Fibroblast of lung (primary cell): ENCODE results near the gene CCNC. TPM values are rescaled to one million over a fixed set of nuclear protein-coding genes. Genes with fewer than 3 reads are reported as not detected.

Experiments
- DNase-seq, 2 donors: peaks; one replicate each; pipeline versions ENCODE4 v3.0.0 to v3.0.0-alpha.2; 2010; ENCODE audit warnings: low read depth in 2 of 2
- H2AFZ ChIP-seq: 2 replicates; pipeline ENCODE4 v1.5.1; 2012; ENCODE audit warnings: low read length, control low read depth, inconsistent platforms
- H3K27ac ChIP-seq: 2 replicates; pipeline ENCODE4 v1.5.1; 2011; ENCODE audit warnings: low read length, control low read depth; ENCODE audit not compliant: insufficient read depth
- H3K27me3 ChIP-seq: 2 replicates; pipeline ENCODE4 v1.5.1; 2011; ENCODE audit warnings: mild to moderate bottlenecking, low read length; ENCODE audit not compliant: control insufficient read depth, insufficient read depth
- H3K36me3 ChIP-seq: 2 replicates; pipeline ENCODE4 v1.5.1; 2011; ENCODE audit warnings: low read length; ENCODE audit not compliant: control insufficient read depth, insufficient read depth
- H3K4me1 ChIP-seq: 2 replicates; pipeline ENCODE4 v1.5.1; 2011; ENCODE audit warnings: low read length; ENCODE audit not compliant: control insufficient read depth, insufficient read depth; ENCODE audit errors: extremely low read depth
- H3K4me2 ChIP-seq: 2 replicates; pipeline ENCODE4 v1.5.1; 2011; ENCODE audit warnings: low read length, control low read depth; ENCODE audit not compliant: insufficient read depth; ENCODE audit errors: extremely low read depth
- H3K4me3 ChIP-seq, 4 experiments: fragments of 200-600 bp in 1 of 4; sonication (generic) in 1 of 4; replicated peaks in 1 of 4; 2 replicates each; pipeline ENCODE4 v1.5.1; 2011 to 2016; ENCODE audit warnings: low read length in 4 of 4, low read depth in 3 of 4, mild to moderate bottlenecking in 3 of 4, control low read depth in 2 of 4, inconsistent platforms in 1 of 4, mixed read lengths in 1 of 4; ENCODE audit not compliant: insufficient read depth in 1 of 4; ENCODE audit errors: control extremely low read depth in 1 of 4
- H3K79me2 ChIP-seq: 2 replicates; pipeline ENCODE4 v1.5.1; 2012; ENCODE audit warnings: mild to moderate bottlenecking, low read length, inconsistent platforms; ENCODE audit not compliant: control insufficient read depth, insufficient read depth
- H3K9ac ChIP-seq: 2 replicates; pipeline ENCODE4 v1.5.1; 2011; ENCODE audit warnings: mild to moderate bottlenecking, low read length, control low read depth; ENCODE audit not compliant: insufficient read depth
- H3K9me3 ChIP-seq: 2 replicates; pipeline ENCODE4 v1.5.1; 2012; ENCODE audit warnings: low read depth, low read length; ENCODE audit not compliant: control insufficient read depth, insufficient read depth
- H4K20me1 ChIP-seq: 2 replicates; pipeline ENCODE4 v1.5.1; 2011; ENCODE audit warnings: low read length; ENCODE audit not compliant: control insufficient read depth, insufficient read depth; ENCODE audit errors: extremely low read depth
- EZH2 ChIP-seq: IDR thresholded peaks from 2 replicates; pipeline ENCODE4 v1.5.1; 2012; ENCODE audit warnings: low read length, control low read depth, mild to moderate bottlenecking; ENCODE audit errors: missing control alignments
- polyA minus RNA-seq: library from RNA; depleted of rRNA, polyadenylated mRNA; stranded (reverse); fragments of >200 nt; gene quantifications from 2 replicates; pipeline ENCODE4 v1.2.3, GENCODE V29; 2011; ENCODE audit warnings: low replicate concordance
- polyA plus RNA-seq, 2 donors: library from polyadenylated mRNA; depleted of rRNA in 1 of 2; stranded (reverse) in 1 of 2; unstranded in 1 of 2; fragments of >200 nt; gene quantifications; 2 replicates each; pipeline ENCODE4 v1.2.1, GENCODE V29; 2011 to 2012; ENCODE audit warnings: missing spikeins in 1 of 2
- total RNA-seq: library from RNA; depleted of rRNA; stranded (reverse); fragments of >200 nt; gene quantifications from 2 replicates; pipeline ENCODE4 v1.2.1, GENCODE V29; 2014
- TF ChIP-seq, protein P1 (sequence below), 2 donors: IDR thresholded peaks in 1 of 2; conservative IDR thresholded peaks in 1 of 2; 1 replicate in 1 of 2; 2 replicates in 1 of 2; pipeline ENCODE4 v1.5.1; 2011 to 2012; ENCODE audit warnings: low read length in 2 of 2, control low read depth in 1 of 2, inconsistent platforms in 1 of 2, low read depth in 1 of 2, mild to moderate bottlenecking in 1 of 2

CCNC gene, protein sequence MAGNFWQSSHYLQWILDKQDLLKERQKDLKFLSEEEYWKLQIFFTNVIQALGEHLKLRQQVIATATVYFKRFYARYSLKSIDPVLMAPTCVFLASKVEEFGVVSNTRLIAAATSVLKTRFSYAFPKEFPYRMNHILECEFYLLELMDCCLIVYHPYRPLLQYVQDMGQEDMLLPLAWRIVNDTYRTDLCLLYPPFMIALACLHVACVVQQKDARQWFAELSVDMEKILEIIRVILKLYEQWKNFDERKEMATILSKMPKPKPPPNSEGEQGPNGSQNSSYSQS
- total RNA-seq (50.0 and 57.0 TPM in 2 replicates), polyA plus RNA-seq (39.9 and 57.2 TPM in 2 replicates), polyA minus RNA-seq (2.6 and 16.8 TPM in 2 replicates)
- 34.1 and 35.2 TPM in 2 replicates for polyA plus RNA-seq (2012)

DNA sequence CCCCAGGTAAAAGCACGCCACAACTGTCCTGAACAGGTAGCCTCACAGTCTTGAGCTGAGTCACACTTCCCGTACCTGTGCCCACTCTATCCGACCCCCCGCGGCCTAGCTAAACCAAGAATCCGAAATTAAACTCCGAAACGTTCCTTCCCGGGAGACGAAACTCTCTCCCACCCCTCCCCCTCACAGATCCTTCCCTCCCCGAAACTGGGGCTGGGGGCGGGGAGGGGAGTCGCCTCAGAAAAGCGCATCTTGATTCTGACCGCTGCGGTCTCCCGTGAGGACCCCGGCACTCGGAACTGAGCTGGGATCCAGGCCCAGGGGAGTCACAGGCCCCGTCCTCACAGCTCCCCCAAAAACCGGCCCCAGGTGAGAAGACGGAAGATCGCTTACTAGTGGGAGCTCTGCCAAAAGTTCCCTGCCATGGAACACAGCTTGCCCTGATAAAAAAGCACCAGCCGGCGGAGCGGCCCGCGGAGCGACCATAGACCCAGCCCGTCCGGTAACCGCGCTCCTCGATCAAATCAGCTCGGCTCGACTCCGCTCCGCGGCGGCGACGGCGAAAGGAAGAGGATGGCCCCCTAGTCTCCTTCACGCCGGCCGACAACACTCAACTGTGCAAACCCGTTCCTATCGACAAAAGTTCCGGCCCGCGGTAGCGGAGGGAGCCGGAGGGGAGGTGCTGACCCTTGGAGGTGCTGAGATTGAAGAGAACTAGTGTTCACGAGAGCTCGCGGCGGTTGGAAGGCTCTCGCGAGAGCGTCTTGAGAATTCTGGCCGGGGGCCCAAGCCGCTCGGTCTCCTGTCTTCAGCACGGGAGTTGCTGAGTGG lies at the start of gene CCNC:
Gene CCNC, minus strand, starts transcription at position 558 of the 831 bp plus-strand sequence. Its CDS starts 133 bp downstream, at position 425.
- Histone ChIP-seq H4K20me1 (no peaks in the 10 kb centered on the region), H2AFZ (peak within 1 kb of the TSS; percentile 72), H3K4me2 (peak within 1 kb of the TSS; percentile 80), H3K4me3 (peak within 1 kb of the TSS; percentile 76 to 89 (median 82)), H3K79me2 (peaks cover 42% of the 10 kb centered on the region), H3K27me3 (no peaks in the 10 kb centered on the region), H3K9me3 (no peaks in the 10 kb centered on the region), H3K36me3 (no peaks in the 10 kb centered on the region), H3K27ac (peak within 1 kb of the TSS; percentile 72), H3K4me1 (no peaks in the 10 kb centered on the region), H3K9ac (peak within 1 kb of the TSS; percentile 85)
- TF ChIP-seq, protein P1, sequence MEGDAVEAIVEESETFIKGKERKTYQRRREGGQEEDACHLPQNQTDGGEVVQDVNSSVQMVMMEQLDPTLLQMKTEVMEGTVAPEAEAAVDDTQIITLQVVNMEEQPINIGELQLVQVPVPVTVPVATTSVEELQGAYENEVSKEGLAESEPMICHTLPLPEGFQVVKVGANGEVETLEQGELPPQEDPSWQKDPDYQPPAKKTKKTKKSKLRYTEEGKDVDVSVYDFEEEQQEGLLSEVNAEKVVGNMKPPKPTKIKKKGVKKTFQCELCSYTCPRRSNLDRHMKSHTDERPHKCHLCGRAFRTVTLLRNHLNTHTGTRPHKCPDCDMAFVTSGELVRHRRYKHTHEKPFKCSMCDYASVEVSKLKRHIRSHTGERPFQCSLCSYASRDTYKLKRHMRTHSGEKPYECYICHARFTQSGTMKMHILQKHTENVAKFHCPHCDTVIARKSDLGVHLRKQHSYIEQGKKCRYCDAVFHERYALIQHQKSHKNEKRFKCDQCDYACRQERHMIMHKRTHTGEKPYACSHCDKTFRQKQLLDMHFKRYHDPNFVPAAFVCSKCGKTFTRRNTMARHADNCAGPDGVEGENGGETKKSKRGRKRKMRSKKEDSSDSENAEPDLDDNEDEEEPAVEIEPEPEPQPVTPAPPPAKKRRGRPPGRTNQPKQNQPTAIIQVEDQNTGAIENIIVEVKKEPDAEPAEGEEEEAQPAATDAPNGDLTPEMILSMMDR (conservative IDR thresholded peaks at IDR 0.05 in 1 of 2, IDR thresholded peaks at IDR 0.05 in 1 of 2; ENCODE audit: low read depth in 1 of 2, low read length in 2 of 2): no peak
- no peak for TF ChIP-seq EZH2
- peak; percentile 97 for DNase-seq

DNA sequence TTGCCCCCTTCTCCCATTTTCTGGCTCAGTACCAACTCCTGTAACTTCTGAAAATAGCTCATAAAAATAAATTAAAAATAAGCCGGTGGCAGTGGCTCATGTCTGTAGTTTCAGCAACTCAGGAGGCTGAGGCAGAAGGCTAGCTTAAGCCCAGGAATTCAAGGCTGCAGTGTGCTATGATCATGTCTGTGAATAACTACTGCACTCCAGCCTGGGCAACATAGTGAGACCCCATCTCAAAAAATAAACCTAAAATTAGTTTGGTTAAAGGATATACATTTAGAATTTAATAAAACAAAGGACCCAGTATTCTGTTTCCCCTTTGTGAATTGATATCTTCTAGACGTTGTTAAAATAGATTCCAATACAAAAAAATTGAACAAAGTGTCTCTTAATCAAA lies 48.7 kb upstream of the CCNC start:
- Histone ChIP-seq H2AFZ (no peak overlapping the region), H3K9me3 (no peaks in the 10 kb centered on the region), H3K4me1 (no peaks in the 10 kb centered on the region), H4K20me1 (no peaks in the 10 kb centered on the region), H3K27ac (no peak overlapping the region), H3K9ac (no peak overlapping the region), H3K4me2 (no peak overlapping the region), H3K79me2 (no peaks in the 10 kb centered on the region), H3K36me3 (no peaks in the 10 kb centered on the region), H3K27me3 (peaks cover 61% of the 10 kb centered on the region), H3K4me3 (no peak overlapping the region)
- TF ChIP-seq EZH2: no peak
- TF ChIP-seq, protein P1 (conservative IDR thresholded peaks at IDR 0.05 in 1 of 2, IDR thresholded peaks at IDR 0.05 in 1 of 2; ENCODE audit: low read depth in 1 of 2, low read length in 2 of 2): no peak
- DNase-seq: no peak

DNA sequence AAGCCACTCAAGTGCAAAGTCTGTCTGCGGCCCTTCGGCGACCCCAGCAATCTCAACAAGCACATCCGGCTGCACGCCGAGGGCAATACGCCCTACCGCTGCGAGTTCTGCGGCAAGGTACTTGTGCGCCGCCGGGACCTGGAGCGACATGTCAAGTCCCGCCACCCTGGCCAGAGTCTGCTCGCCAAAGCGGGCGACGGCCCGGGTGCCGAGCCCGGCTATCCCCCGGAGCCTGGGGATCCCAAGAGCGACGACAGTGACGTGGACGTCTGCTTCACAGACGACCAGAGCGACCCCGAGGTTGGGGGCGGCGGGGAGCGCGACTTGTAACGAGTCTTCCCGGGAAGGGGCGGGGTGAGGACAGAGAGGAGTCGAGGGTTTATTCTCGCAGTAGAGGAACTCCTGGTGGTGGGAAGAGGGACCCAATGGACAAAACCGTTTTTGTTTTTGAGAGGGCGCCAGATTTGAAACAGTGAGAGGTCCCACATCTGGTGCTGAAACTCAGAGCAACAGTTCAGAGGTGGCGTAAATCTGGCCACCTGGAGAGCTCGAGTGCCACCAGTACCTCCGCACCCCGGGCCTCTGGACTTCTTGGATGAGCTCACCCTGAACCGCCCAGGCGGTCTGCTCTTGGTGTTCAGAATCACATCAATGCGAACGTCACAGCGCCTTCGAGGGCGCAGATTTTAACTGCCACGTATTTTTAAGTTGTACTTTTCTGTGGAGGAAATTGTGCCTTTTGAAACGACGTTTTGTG lies 46.1 kb upstream of the CCNC start:
- Histone ChIP-seq H3K27ac (no peak overlapping the region), H3K4me3 (no peak overlapping the region), H3K9ac (no peak overlapping the region), H3K36me3 (no peaks in the 10 kb centered on the region), H4K20me1 (no peaks in the 10 kb centered on the region), H3K4me2 (no peak overlapping the region), H3K4me1 (no peaks in the 10 kb centered on the region), H3K27me3 (peaks cover 70% of the 10 kb centered on the region), H3K9me3 (no peaks in the 10 kb centered on the region), H3K79me2 (no peaks in the 10 kb centered on the region), H2AFZ (no peak overlapping the region)
- DNase-seq: no peak
- TF ChIP-seq, protein P1 (conservative IDR thresholded peaks at IDR 0.05 in 1 of 2, IDR thresholded peaks at IDR 0.05 in 1 of 2; ENCODE audit: low read depth in 1 of 2, low read length in 2 of 2): no peak
- peak; percentile 17 for TF ChIP-seq EZH2
